T47D (cell line): ENCODE results near the gene HSD17B11.
"Not testable (repeated sequence)": the region's sequence is repeated elsewhere in the genome, so short reads cannot be mapped to it uniquely, and the experiment has no call there.

Experiments
- DNase-seq, 2 experiments: peaks; one replicate each; pipeline versions ENCODE4 v3.0.0 to v3.0.0-alpha.2; 2011 to 2012; ENCODE audit warnings: low read depth in 1 of 2, low spot score in 1 of 2
- JUND ChIP-seq: IDR thresholded peaks from 2 replicates; pipeline ENCODE4 v1.6.1; 2012; ENCODE audit warnings: low read depth
- in situ Hi-C: cut with HindIII; loops from 2 replicates; pipeline ENCODE4 v1.10.0; 2016; ENCODE audit warnings: low sequenced_read_pairs, low pct_unique_long_range_greater_than_20kb

HSD17B11 gene

GRCh38 chr4:87330761-87331160, 60.2 kb downstream of the HSD17B11 start:
- in situ Hi-C loops: no loop called here
- no peak for TF ChIP-seq JUND

GRCh38 chr4:87327136-87327535, 63.9 kb downstream of the HSD17B11 start:
- peak in 1 of 2 experiments; percentile 57 for DNase-seq
- in situ Hi-C loops: no loop called here
- TF ChIP-seq JUND: no peak

More at GRCh38 chr4:87330761-87331160, 60.2 kb downstream of the HSD17B11 start:
- no peak for DNase-seq

- in situ Hi-C loops: no loop called here
- no peak for DNase-seq
- no peak for TF ChIP-seq JUND
These were observed 64.5 kb downstream of the HSD17B11 start for GRCh38 chr4:87326460-87326859.

GRCh38 chr4:87322754-87323153, 68.2 kb downstream of the HSD17B11 start, which contains the start of gene HSD17B13:
HSD17B13 (minus strand) TSS chr4:87322882; CDS start chr4:87322841, 41 bp downstream.
- TF ChIP-seq JUND: no peak
- in situ Hi-C loops: no loop called here

GRCh38 chr4:87321888-87322287, 69.1 kb downstream of the HSD17B11 start:
- in situ Hi-C loops: no loop called here
- no peak for DNase-seq
- no peak for TF ChIP-seq JUND

More at GRCh38 chr4:87322754-87323153, 68.2 kb downstream of the HSD17B11 start, which contains the start of gene HSD17B13:
- no peak for DNase-seq

GRCh38 chr4:87317527-87317926, 73.5 kb downstream of the HSD17B11 start:
- TF ChIP-seq JUND: no peak
- no peak for DNase-seq
- in situ Hi-C loops: no loop called here

GRCh38 chr4:87316961-87317360, 74.0 kb downstream of the HSD17B11 start:
- DNase-seq: no peak
- TF ChIP-seq JUND: no peak
- in situ Hi-C loops: no loop called here

GRCh38 chr4:87315000-87315399, 76.0 kb downstream of the HSD17B11 start:
- DNase-seq, in situ Hi-C loops: not testable (repeated sequence)

GRCh38 chr4:87313756-87314155, 77.2 kb downstream of the HSD17B11 start:
- TF ChIP-seq JUND: no peak
- in situ Hi-C loops: no loop called here
- no peak for DNase-seq

- no peak for DNase-seq
- in situ Hi-C loops: no loop called here
- no peak for TF ChIP-seq JUND
These were observed 79.3 kb downstream of the HSD17B11 start for GRCh38 chr4:87311684-87312083.

GRCh38 chr4:87310691-87311335, 80.2 kb downstream of the HSD17B11 start:
- DNase-seq: no peak
- TF ChIP-seq JUND: no peak
- in situ Hi-C loops: no loop called here

GRCh38 chr4:87309625-87310024, 81.4 kb downstream of the HSD17B11 start:
- DNase-seq: no peak
- TF ChIP-seq JUND: no peak
- in situ Hi-C loops: no loop called here

GRCh38 chr4:87306056-87306455, 84.9 kb downstream of the HSD17B11 start:
- in situ Hi-C loops: no loop called here
- DNase-seq: no peak
- TF ChIP-seq JUND: no peak

GRCh38 chr4:87305562-87305961, 85.4 kb downstream of the HSD17B11 start:
- in situ Hi-C loops: no loop called here
- DNase-seq: no peak
- no peak for TF ChIP-seq JUND
